HG03196 (cell line): Measurements from ENCODE around the gene AUTS2.
A peak's percentile ranks its signal among the peaks of the same experiment; 100 is the strongest.
"Not testable (repeated sequence)": the region's sequence is repeated elsewhere in the genome, so short reads cannot be mapped to it uniquely, and the experiment has no call there.

Experiments used
- ATAC-seq: cut with Tn5 transposase; IDR thresholded peaks from one replicate; pipeline ENCODE4 v1.9.1; 2021; ENCODE audit not compliant: unreplicated experiment

AUTS2 gene

GRCh38 chr7:69782917-69783684, 184.8 kb downstream of the AUTS2 start:
- ATAC-seq, result no peak

DNA sequence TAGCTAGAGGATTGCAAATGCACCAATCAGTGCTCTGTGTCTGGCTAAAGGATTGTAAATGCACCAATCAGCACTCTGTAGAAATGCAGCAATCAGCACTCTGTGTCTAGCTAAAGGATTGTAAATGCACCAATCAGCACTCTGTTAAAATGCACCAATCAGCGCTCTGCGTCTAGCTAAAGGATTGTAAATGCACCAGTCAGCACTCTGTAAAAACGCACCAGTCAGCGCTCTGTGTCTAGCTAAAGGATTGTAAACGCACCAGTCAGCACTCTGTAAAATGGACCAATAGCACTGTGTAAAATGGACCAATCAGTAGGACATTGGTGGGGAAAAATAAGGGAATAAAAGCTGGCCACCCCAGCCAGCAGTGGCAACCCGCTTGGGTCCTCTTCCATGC, 187.9 kb downstream of the AUTS2 start:
- ATAC-seq, result not testable (repeated sequence)

GRCh38 chr7:69786730-69787395, 188.6 kb downstream of the AUTS2 start:
- ATAC-seq, result no peak

- ATAC-seq, result no peak
Observed at GRCh38 chr7:69787736-69788431, 189.6 kb downstream of the AUTS2 start.

DNA sequence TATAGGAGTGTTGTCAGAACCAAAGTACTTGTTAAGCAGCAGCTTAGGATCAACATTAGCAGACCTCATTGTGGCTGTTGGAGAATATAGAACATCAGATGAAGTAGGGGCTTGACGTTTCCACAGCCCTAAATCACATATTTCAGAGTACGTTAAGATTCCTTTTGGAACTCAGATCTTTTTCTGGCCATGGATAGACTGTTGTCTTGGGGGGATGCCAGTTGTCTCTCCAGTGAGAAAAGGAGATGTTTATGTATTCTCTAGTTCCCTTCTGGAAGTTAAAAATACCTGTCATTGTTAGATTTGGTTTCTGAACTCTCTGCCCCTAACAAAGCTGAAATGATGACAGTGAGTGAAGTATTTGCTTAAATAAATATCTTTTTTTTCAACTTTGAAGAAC, 191.3 kb downstream of the AUTS2 start:
- ATAC-seq, result no peak

GRCh38 chr7:69790977-69791724, 192.9 kb downstream of the AUTS2 start:
- no peak for ATAC-seq

DNA sequence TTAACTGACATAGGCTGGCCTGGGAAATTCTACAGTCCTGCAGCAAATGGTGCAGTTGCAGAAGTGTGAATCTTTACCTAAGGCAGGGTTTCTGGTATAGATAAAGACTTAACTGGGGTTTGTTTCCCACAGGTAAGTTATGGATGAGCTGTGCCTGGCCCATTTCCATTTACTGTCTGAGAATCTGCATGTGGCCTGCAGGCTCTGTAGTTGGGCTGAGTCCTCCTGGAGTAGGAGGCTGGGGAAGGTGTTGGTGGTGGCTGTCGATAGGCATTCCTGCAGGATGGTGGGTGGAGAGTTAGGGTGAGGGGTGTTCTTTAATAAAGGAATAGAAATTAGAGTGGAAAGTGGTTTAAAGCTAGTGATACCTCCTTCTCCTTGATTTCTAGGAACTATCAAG, 193.5 kb downstream of the AUTS2 start:
- ATAC-seq, result no peak

DNA sequence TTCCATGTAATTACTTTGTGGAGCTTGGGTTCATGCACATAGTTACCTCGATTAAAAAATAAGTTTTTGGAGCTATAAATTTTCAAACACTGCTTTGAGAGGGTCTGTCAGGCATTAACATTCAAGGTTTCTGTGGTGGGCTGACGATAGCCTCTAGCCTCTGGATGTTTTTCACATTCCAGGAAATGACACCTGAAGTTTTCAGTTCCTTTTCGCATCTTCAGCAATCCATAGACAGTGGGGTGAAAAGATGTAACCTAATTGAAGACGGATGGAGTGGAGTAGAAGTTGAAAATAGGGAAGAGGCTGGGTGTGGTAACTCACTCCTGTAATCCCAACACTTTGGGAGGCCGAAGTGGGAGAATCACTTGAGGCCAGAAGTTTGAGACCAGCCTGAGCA, 197.7 kb downstream of the AUTS2 start:
- ATAC-seq, result no peak

- no peak for ATAC-seq
Observed at GRCh38 chr7:69796416-69796815, 198.1 kb downstream of the AUTS2 start.

DNA sequence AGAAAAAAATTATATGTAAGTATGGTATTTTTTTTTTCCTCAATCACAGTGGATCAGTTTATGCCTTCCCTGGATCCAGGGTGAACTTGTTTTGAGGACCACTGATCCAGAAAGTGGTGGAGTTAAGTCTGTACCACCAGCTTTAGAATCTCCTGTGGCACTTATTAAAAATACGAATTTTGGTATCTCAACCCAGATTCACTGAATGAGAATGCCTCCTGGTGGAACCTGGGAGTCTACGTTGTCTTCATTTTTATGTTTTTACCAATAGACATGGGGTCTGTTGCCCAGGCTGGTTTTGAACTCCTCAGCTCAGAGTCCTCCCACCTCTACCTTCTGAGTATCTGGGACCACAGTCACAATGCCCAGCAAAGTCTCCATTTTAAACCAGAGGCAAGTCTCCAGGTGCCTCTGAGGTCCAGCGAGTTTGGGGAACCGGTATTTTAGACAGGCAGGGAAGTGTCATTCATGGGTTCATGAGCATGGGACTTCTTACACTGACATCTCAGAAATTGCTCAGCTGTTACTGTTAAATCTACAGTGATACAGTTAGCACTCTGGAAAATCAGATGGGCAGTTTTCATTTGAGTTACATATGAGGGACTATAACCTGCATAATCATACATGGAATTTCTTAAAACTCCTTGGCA, 200.9 kb downstream of the AUTS2 start:
- no peak for ATAC-seq

GRCh38 chr7:69799990-69800389, 201.7 kb downstream of the AUTS2 start:
- no peak for ATAC-seq

DNA sequence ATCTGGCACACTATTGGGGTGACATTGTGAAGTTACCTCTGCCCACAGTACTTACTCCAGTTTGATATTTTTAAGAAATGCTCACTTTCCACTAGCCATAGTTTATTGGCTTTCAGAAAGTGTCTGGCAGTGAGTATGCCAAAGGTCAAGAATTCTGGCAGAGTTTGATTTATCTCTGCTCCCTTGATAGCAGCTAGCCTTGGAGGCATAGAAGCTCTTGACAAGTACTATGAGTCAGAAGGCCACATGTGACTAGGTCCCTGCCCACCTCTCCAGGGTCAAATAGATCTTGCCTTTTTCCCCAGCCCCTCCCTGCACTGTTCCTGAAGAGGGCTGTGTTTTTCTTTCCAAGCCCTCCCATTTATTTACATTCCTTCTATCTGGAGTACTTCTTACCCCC, 202.2 kb downstream of the AUTS2 start:
- no peak for ATAC-seq

- no peak for ATAC-seq
Observed at GRCh38 chr7:69801729-69802682, 203.7 kb downstream of the AUTS2 start.

- peak; percentile 89 for ATAC-seq
Observed at GRCh38 chr7:69803699-69804516, 205.6 kb downstream of the AUTS2 start.

- ATAC-seq, result no peak
Observed at GRCh38 chr7:69804962-69805361, 206.7 kb downstream of the AUTS2 start.

DNA sequence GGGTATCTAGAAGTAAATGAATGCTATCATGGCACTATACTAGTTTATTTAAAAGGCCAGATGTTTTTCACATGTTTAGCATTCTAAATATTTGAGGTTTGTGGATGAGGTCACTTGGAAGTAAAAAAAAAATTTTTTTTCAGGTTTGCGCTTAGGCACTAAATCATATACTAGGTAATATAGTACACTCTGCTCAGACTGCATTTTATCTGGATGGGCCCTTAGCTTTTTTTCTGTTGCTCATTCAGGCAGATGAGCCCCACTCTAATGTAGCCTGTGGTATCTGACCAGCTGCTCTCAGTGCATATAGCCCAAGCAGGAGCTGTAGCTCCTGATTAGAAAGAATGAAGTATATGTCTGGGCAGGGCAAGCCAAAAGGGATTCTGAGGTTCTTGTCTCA, 210.1 kb downstream of the AUTS2 start:
- no peak for ATAC-seq

DNA sequence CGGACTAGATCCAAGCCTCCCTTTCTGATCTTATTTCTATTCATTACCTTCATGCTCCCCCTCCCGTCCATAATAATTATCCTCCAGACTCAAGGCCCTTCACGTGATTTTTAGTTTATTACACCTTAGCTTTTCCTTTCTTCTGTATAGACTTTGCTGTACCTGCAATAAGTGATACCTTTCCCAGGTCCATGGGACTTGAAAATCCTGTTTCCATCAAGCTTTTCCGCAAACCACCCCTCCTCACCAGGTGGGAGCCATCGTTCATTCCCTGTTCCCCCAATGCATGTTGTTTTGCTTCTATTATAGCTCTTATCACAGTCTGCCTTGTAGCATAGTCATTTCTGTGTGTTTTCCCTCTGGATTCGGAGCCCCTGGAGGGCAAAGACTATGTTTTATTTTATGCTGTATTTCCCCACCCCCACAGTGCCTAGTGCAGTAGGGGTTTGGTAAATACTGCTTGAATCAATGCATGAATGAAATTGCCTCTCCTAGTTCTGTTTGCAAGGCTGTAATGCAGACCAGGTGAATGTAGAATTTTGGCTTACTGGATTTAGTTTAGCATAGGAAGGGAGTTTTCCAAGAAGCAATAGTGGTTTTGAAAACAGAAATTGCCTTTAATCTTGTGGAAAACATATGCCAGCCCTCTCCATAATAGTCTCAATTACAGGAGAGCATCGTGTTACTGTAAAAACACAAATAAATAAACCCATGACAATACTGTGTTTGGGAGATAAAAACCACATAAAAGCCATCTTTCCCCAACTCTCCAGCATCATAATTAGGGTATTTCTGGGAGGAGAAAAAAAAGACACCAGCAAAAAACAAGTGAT, 213.4 kb downstream of the AUTS2 start:
- no peak for ATAC-seq

DNA sequence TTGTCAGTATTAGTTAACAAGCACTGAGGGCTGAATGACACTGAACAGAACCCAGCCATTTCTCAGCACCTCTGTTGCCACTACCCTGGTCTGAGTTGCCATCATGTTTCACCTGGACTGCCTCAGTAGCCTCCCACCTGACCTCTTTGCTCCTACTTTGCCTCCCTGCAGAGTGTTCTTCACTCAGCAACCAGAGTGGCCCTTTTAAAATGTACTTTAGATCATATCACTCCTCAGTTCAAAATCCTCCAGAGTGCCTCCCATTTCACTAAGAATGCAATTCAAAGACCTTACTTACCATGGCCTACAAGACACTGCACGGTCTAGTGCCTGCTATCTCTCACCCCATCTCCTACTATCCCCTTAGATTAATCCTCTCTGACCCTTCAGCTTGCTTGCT, 214.5 kb downstream of the AUTS2 start:
- no peak for ATAC-seq
